ENCODE measurements around the gene HMOX2. TPM values are rescaled to one million over a fixed set of nuclear protein-coding genes. Genes with fewer than 3 reads are reported as not detected.

The HMOX2 gene
- total and polyA plus RNA-seq, 2 of the 13 experiments (the other 11 are each of a cell fraction or from before 2014, with no cell fraction given), result 60.3 to 70.4 TPM

DNA sequence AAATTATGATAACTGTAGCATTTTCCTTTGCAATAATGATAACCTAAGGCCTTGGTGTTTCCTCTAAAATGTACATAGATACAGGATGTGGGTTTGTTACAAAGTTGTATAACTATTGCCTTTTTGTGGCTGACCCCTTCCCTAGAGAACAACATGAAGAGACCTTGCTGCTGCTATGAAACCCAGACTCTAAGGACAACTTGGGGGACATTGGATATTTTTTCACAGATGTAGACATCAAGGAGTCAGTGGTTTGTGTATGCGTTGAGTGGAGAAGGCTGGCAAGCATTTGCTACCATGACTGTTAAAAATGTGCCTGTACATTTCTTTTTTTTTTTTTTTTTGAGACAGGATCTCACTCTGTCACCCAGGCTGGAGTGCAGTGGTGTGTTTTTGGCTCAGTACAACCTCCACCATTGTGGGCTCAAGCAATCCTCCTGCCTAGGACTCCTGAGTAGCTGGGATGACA lies 12.3 kb downstream of the HMOX2 start:
- CTCF ChIA-PET (ENCODE audit: low intra/inter-chr PET ratio, low total read pairs), result no interaction called here
- no peak overlapping the region for H3K27ac ChIP-seq (ENCODE audit: extremely low read length, insufficient read depth, low read length)
- H3K36me3 ChIP-seq (replicated peaks in 1 of 2; ENCODE audit: control insufficient read depth in 1 of 2, insufficient read depth in 2 of 2, low read length in 2 of 2), result peaks cover 3 to 18% of the 10 kb centered on the region in 2 experiments; a peak in 4 of 5 replicates
- H3K79me2 ChIP-seq (ENCODE audit: insufficient read depth, low read length), result peaks cover 15% of the 10 kb centered on the region
- H3K9ac ChIP-seq (ENCODE audit: insufficient read depth, low read depth, low read length), result no peak overlapping the region
- BruUV-seq (replicated peaks), result no TSS peak
- no peak for ATAC-seq
- no peaks in the 10 kb centered on the region for H4K20me1 ChIP-seq (ENCODE audit: insufficient read depth, low read length)
- H2AFZ ChIP-seq (ENCODE audit: low read length), result no peak overlapping the region
- H3K4me1 ChIP-seq (ENCODE audit: insufficient read depth, low read length), result peaks cover 20% of the 10 kb centered on the region
- H3K4me2 ChIP-seq (ENCODE audit: low read depth, low read length), result no peak overlapping the region
- H3K9me3 ChIP-seq (ENCODE audit: low read length), result no peaks in the 10 kb centered on the region
- POLR2A ChIA-PET, result interaction anchor here (0.6 to 1.0 kb wide), 2 partner anchors 12 to 13 kb away, joined by 4 to 5 read pairs; partner anchors contain the start of gene HMOX2
- H3K27me3 ChIP-seq (ENCODE audit: control insufficient read depth in 1 of 2, insufficient read depth in 2 of 2, low read length in 2 of 2), result no peaks in the 10 kb centered on the region
- no peak overlapping the region for H3K4me3 ChIP-seq (replicated peaks in 1 of 3; ENCODE audit: insufficient read depth in 1 of 3, low read depth in 2 of 3, low read length in 3 of 3)
- intact Hi-C loops (cut with micrococcal nuclease; ENCODE audit: unreplicated experiment), result no loop called here
- no peak for TF ChIP-seq ZBTB20 (CRISPR knock-in tag; IDR thresholded peaks at IDR 0.05; ENCODE audit: borderline replicate concordance, low read depth)
- TF ChIP-seq, protein P1, sequence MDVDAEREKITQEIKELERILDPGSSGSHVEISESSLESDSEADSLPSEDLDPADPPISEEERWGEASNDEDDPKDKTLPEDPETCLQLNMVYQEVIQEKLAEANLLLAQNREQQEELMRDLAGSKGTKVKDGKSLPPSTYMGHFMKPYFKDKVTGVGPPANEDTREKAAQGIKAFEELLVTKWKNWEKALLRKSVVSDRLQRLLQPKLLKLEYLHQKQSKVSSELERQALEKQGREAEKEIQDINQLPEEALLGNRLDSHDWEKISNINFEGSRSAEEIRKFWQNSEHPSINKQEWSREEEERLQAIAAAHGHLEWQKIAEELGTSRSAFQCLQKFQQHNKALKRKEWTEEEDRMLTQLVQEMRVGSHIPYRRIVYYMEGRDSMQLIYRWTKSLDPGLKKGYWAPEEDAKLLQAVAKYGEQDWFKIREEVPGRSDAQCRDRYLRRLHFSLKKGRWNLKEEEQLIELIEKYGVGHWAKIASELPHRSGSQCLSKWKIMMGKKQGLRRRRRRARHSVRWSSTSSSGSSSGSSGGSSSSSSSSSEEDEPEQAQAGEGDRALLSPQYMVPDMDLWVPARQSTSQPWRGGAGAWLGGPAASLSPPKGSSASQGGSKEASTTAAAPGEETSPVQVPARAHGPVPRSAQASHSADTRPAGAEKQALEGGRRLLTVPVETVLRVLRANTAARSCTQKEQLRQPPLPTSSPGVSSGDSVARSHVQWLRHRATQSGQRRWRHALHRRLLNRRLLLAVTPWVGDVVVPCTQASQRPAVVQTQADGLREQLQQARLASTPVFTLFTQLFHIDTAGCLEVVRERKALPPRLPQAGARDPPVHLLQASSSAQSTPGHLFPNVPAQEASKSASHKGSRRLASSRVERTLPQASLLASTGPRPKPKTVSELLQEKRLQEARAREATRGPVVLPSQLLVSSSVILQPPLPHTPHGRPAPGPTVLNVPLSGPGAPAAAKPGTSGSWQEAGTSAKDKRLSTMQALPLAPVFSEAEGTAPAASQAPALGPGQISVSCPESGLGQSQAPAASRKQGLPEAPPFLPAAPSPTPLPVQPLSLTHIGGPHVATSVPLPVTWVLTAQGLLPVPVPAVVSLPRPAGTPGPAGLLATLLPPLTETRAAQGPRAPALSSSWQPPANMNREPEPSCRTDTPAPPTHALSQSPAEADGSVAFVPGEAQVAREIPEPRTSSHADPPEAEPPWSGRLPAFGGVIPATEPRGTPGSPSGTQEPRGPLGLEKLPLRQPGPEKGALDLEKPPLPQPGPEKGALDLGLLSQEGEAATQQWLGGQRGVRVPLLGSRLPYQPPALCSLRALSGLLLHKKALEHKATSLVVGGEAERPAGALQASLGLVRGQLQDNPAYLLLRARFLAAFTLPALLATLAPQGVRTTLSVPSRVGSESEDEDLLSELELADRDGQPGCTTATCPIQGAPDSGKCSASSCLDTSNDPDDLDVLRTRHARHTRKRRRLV (CRISPR knock-in tag; IDR thresholded peaks at IDR 0.05), result no peak
- TF ChIP-seq ZNF101 (CRISPR knock-in tag; IDR thresholded peaks at IDR 0.05; ENCODE audit: borderline replicate concordance, low read depth), result no peak
- TF ChIP-seq PAWR (CRISPR knock-in tag; IDR thresholded peaks at IDR 0.05; ENCODE audit: borderline replicate concordance), result no peak
- no peak for TF ChIP-seq ZNF672 (CRISPR knock-in tag; IDR thresholded peaks at IDR 0.05)
- TF ChIP-seq ZMYM3 (CRISPR knock-in tag; IDR thresholded peaks at IDR 0.05), result no peak
- no peak for TF ChIP-seq HOXA5 (CRISPR knock-in tag; IDR thresholded peaks at IDR 0.05)
- TF ChIP-seq MED13 (CRISPR knock-in tag; IDR thresholded peaks at IDR 0.05), result no peak
- TF ChIP-seq, protein P2, sequence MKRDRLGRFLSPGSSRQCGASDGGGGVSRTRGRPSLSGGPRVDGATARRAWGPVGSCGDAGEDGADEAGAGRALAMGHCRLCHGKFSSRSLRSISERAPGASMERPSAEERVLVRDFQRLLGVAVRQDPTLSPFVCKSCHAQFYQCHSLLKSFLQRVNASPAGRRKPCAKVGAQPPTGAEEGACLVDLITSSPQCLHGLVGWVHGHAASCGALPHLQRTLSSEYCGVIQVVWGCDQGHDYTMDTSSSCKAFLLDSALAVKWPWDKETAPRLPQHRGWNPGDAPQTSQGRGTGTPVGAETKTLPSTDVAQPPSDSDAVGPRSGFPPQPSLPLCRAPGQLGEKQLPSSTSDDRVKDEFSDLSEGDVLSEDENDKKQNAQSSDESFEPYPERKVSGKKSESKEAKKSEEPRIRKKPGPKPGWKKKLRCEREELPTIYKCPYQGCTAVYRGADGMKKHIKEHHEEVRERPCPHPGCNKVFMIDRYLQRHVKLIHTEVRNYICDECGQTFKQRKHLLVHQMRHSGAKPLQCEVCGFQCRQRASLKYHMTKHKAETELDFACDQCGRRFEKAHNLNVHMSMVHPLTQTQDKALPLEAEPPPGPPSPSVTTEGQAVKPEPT (CRISPR knock-in tag; IDR thresholded peaks at IDR 0.05; ENCODE audit: low read depth), result no peak
- no peak for TF ChIP-seq ZNF788 (CRISPR knock-in tag; IDR thresholded peaks at IDR 0.05; ENCODE audit: borderline replicate concordance)
- no peak for TF ChIP-seq MBNL3 (CRISPR knock-in tag; conservative IDR thresholded peaks at IDR 0.05)
- TF ChIP-seq ZNF782 (CRISPR knock-in tag; IDR thresholded peaks at IDR 0.05; ENCODE audit: borderline replicate concordance), result no peak
- TF ChIP-seq RORA (CRISPR knock-in tag; IDR thresholded peaks at IDR 0.05), result no peak
- no peak for TF ChIP-seq KAT8 (CRISPR knock-in tag; IDR thresholded peaks at IDR 0.05)
- no peak for TF ChIP-seq FOXO4 (CRISPR knock-in tag; conservative IDR thresholded peaks at IDR 0.05)
- no peak for TF ChIP-seq FOXM1 (CRISPR knock-in tag; IDR thresholded peaks at IDR 0.05)
- no peak for TF ChIP-seq SP140L (CRISPR knock-in tag; IDR thresholded peaks at IDR 0.05; ENCODE audit: borderline replicate concordance)
- no peak for TF ChIP-seq KDM6A (CRISPR knock-in tag; IDR thresholded peaks at IDR 0.05; ENCODE audit: low read depth)
- FAIRE-seq, result no peak
- WGBS (ENCODE audit: low lambda C conversion rate), result 80% methylated on average over 1 of the region's 1 CpG
- in situ Hi-C loops (cut with HindIII; ENCODE audit: extremely low pct_ligation_motif_present, low pct_unique_long_range_greater_than_20kb), result no loop called here
- DNase-seq (ENCODE audit: low spot score), result no peak
